Mesendoderm (in vitro differentiated cells): ENCODE measurements around the gene ATP6V0D1.
"Not testable (repeated sequence)": the region's sequence is repeated elsewhere in the genome, so short reads cannot be mapped to it uniquely, and the experiment has no call there.

Experiments used
- DNase-seq: peaks from one replicate; pipeline ENCODE4 v3.0.0; 2013
- H2AK5ac ChIP-seq: 2 replicates; pipeline ENCODE4 v1.6.1; 2013; ENCODE audit warnings: low read length, inconsistent platforms
- H2BK120ac ChIP-seq: 2 replicates; pipeline ENCODE4 v1.6.1; 2013; ENCODE audit warnings: low read depth, mild to moderate bottlenecking, low read length, moderate library complexity, mixed read lengths
- H2BK15ac ChIP-seq: replicated peaks from 2 replicates; pipeline ENCODE4 v1.6.1; 2013; ENCODE audit warnings: low read depth, mild to moderate bottlenecking, moderate library complexity
- H2BK5ac ChIP-seq: 2 replicates; pipeline ENCODE4 v1.6.1; 2013; ENCODE audit warnings: low read length, inconsistent platforms
- H3K18ac ChIP-seq: 2 replicates; pipeline ENCODE4 v1.6.1; 2013; ENCODE audit warnings: mild to moderate bottlenecking, low read length, mixed read lengths
- H3K23ac ChIP-seq: one replicate; pipeline ENCODE4 v1.6.1; 2013; ENCODE audit warnings: low read length
- H3K27ac ChIP-seq: 2 replicates; pipeline ENCODE4 v1.5.1; 2013; ENCODE audit warnings: low read depth, mild to moderate bottlenecking, inconsistent platforms, low read length, moderate library complexity
- H3K27me3 ChIP-seq: 2 replicates; pipeline ENCODE4 v1.6.1; 2013; ENCODE audit warnings: low read length, control low read depth, mild to moderate bottlenecking, inconsistent platforms; ENCODE audit not compliant: insufficient read depth, poor library complexity
- H3K36me3 ChIP-seq: 2 replicates; pipeline ENCODE4 v1.6.1; 2013; ENCODE audit warnings: low read length, inconsistent platforms; ENCODE audit not compliant: control insufficient read depth, insufficient read depth
- H3K4ac ChIP-seq: one replicate; pipeline ENCODE4 v1.6.1; 2013; ENCODE audit warnings: low read depth, mild to moderate bottlenecking, low read length, moderate library complexity
- H3K4me1 ChIP-seq: 2 replicates; pipeline ENCODE4 v1.6.1; 2013; ENCODE audit warnings: low read depth, low read length, inconsistent platforms; ENCODE audit not compliant: control insufficient read depth
- H3K4me2 ChIP-seq: 2 replicates; pipeline ENCODE4 v1.6.1; 2013; ENCODE audit warnings: low read length
- H3K4me3 ChIP-seq: 2 replicates; pipeline ENCODE4 v1.5.1; 2013; ENCODE audit warnings: mild to moderate bottlenecking, low read length
- H3K56ac ChIP-seq: one replicate; pipeline ENCODE4 v1.6.1; 2013; ENCODE audit warnings: low read length
- H3K79me1 ChIP-seq: 2 replicates; pipeline ENCODE4 v1.6.1; 2013; ENCODE audit warnings: low read length, inconsistent platforms
- H3K79me2 ChIP-seq: 2 replicates; pipeline ENCODE4 v1.6.1; 2013; ENCODE audit warnings: mild to moderate bottlenecking, low read length; ENCODE audit not compliant: control insufficient read depth, insufficient read depth
- H3K9ac ChIP-seq: 2 replicates; pipeline ENCODE4 v1.6.1; 2013; ENCODE audit warnings: low read length, inconsistent platforms
- H4K5ac ChIP-seq: one replicate; pipeline ENCODE4 v1.6.1; 2013; ENCODE audit warnings: low read length
- H4K8ac ChIP-seq: one replicate; pipeline ENCODE4 v1.6.1; 2013; ENCODE audit warnings: low read depth, mild to moderate bottlenecking, control low read depth, low read length, moderate library complexity
- WGBS: extraction: QIAGEN DNeasy Blood & Tissue Kit; methylation state at CpG from one replicate; pipeline ENCODE4 v1.1.7; 2013; ENCODE audit warnings: low lambda C conversion rate, missing lambda C conversion rate; ENCODE audit not compliant: insufficient coverage; ENCODE audit errors: extremely low coverage; 5-methylcytosine and 5-hydroxymethylcytosine counted together

ATP6V0D1 gene

DNA sequence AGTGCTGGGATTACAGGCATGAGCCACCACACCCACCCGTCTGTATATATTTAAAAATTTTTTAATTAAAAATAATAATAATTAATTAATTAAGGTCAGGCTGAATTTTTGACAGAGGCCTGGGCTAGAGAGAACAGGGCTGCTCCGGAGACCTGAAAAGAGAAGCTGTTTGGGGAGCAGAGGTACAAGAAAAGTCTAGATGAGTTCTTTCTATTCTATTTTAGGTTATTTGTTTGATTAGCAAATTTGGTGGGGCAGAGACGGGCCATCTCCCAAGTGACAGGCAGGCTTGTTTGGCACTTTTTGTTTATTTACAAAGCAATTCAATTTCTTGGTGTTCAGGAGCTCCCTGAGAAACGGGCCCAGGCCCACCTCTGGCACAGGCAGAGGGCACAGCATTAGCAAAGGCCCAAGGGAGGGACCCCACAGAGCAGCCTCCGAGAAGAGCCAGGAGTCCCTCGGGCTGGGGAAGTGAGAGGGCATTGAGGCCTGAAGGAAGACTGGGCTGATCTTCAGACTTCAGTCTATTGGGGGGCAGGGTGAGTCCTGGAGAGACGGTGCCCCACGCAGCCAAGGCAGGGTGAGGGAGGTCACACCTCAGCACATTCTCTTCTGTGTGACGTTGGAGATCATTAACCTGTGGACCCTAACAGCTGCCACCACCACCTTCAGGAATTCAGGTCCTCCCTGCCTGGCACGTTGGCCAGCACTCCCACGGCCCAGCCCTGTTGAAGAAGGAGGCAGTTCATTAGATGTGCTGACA is 36.9 kb upstream of the ATP6V0D1 start:
- H3K56ac ChIP-seq = peak overlapping the region; percentile 7

DNA sequence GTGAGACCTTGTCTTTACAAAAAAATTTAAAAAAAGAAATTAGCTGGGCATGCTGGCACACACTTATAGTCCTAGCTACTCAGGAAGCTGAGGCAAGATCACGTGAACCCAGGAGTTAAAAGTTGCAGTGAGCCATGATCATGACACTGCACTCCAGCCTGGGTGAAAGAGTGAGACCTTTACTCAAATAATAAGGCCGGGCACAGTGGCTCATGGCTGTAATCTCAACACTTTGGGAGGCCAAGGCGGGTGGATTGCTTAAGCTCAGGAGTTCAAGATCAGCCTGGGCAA is 36.1 kb upstream of the ATP6V0D1 start:
- H3K4me2 ChIP-seq = no peak overlapping the region
- H3K4me3 ChIP-seq = no peak overlapping the region
- H2BK120ac ChIP-seq = no peak overlapping the region
- no peak overlapping the region for H2BK5ac ChIP-seq
- H2AK5ac ChIP-seq = no peak overlapping the region
- H3K36me3 ChIP-seq = no peaks in the 10 kb centered on the region
- H3K56ac ChIP-seq = no peak overlapping the region
- no peaks in the 10 kb centered on the region for H3K27me3 ChIP-seq
- no CpG with 5 or more reads among the region's 3 CpGs for WGBS
- no peaks in the 10 kb centered on the region for H3K79me1 ChIP-seq
- H3K4me1 ChIP-seq = no peaks in the 10 kb centered on the region
- H3K18ac ChIP-seq = no peak overlapping the region
- H3K27ac ChIP-seq = no peak overlapping the region
- H3K4ac ChIP-seq = no peak overlapping the region
- DNase-seq = no peak
- H3K9ac ChIP-seq = no peak overlapping the region
- H3K23ac ChIP-seq = no peak overlapping the region
- no peak overlapping the region for H4K5ac ChIP-seq
- no peak overlapping the region for H2BK15ac ChIP-seq
- no peaks in the 10 kb centered on the region for H3K79me2 ChIP-seq
- H4K8ac ChIP-seq = no peak overlapping the region

More for the DNA sequence above, 36.9 kb upstream of the ATP6V0D1 start:
- Histone ChIP-seq H3K9ac (no peak overlapping the region), H3K4me3 (no peak overlapping the region), H3K36me3 (no peaks in the 10 kb centered on the region), H2BK15ac (no peak overlapping the region), H4K8ac (no peak overlapping the region), H3K79me1 (no peaks in the 10 kb centered on the region), H2BK120ac (no peak overlapping the region), H3K18ac (no peak overlapping the region), H3K4me1 (no peaks in the 10 kb centered on the region), H2BK5ac (no peak overlapping the region), H2AK5ac (no peak overlapping the region), H3K4me2 (no peak overlapping the region), H3K4ac (no peak overlapping the region), H3K23ac (no peak overlapping the region), H3K27ac (no peak overlapping the region), H4K5ac (no peak overlapping the region), H3K27me3 (no peaks in the 10 kb centered on the region), H3K79me2 (no peaks in the 10 kb centered on the region)
- no peak for DNase-seq
- WGBS = no CpG with 5 or more reads among the region's 11 CpGs

DNA sequence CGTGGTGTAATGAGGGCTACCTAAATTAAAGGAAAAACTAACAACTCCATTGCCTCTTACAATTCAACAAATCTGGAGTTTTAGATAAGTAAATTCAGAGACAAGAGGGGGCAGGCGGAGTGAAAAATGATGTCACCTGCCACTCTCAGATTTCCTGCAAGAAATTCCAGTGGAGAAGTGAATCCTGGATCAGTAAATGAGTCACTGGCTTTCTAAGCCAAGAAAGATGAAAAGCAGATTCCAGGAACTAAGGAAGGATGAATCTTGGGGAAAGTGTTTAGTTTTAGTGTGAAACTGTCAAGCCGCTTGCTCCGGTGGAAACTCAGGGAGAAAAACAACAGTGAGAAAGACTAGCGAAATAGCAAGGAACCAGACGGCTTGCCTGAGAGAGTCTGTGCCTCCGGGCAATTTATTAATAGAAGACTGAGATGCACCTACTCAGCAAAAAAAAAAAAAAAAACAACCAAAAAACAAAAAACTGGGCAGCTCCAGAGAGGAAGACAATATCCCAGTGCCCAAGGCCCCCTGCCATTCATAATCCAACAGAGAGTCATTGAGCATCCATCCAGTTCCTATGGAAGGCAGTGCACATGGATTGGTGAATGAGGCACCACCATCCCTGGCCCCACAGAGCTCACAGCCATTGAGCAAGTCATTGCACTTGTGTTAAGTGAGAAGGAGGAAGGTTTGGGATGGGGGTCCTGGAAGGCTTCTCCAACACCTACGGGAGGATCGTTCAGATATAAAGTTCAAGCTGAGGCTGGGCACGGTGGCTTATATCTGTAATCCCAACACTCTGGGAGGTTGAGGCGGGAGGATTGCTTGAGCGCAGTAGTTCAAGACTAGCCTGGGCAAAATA is 35.6 kb upstream of the ATP6V0D1 start:
- no peak overlapping the region for H3K9ac ChIP-seq
- H2BK120ac ChIP-seq = no peak overlapping the region
- H3K18ac ChIP-seq = no peak overlapping the region
- no peak overlapping the region for H2BK15ac ChIP-seq
- H2BK5ac ChIP-seq = no peak overlapping the region
- no peak overlapping the region for H3K27ac ChIP-seq
- H3K27me3 ChIP-seq = no peaks in the 10 kb centered on the region
- H3K79me1 ChIP-seq = no peaks in the 10 kb centered on the region
- no peak overlapping the region for H3K4me2 ChIP-seq
- no peaks in the 10 kb centered on the region for H3K36me3 ChIP-seq
- H3K4me1 ChIP-seq = no peaks in the 10 kb centered on the region
- no peak overlapping the region for H3K23ac ChIP-seq
- no peak overlapping the region for H3K4ac ChIP-seq
- no peak overlapping the region for H4K8ac ChIP-seq
- whole genome bisulfite sequencing = no CpG with 5 or more reads among the region's 12 CpGs
- no peak overlapping the region for H4K5ac ChIP-seq
- H3K56ac ChIP-seq = no peak overlapping the region
- no peaks in the 10 kb centered on the region for H3K79me2 ChIP-seq
- H3K4me3 ChIP-seq = no peak overlapping the region
- no peak overlapping the region for H2AK5ac ChIP-seq
- no peak for DNase-seq

DNA sequence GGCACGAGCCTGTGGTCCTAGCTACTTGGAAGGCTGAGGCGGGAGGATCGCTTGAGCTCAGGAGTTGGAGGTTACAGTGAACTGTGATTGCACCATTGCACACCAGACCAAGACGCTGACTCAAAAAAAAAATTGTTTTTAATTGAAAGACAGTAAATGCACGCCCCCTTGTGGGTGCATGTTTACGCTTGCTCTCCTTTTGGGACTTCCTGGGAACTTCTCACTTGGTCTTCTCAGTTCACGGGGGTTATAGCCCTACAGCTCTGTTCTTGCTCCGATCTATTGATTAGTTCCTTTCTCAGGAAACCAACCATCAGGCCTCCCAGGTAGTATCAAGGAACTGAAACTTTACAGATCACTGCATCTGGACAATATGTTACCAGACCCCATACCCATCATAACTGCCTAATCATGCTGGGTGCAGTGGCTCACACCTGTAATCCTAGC is 33.4 kb upstream of the ATP6V0D1 start:
- Histone ChIP-seq H3K4me2 (no peak overlapping the region), H2AK5ac (no peak overlapping the region), H3K56ac (no peak overlapping the region), H3K9ac (no peak overlapping the region), H2BK5ac (no peak overlapping the region), H3K79me2 (no peaks in the 10 kb centered on the region), H4K8ac (no peak overlapping the region), H3K27me3 (no peaks in the 10 kb centered on the region), H3K36me3 (no peaks in the 10 kb centered on the region), H2BK120ac (no peak overlapping the region), H3K4me3 (no peak overlapping the region), H3K18ac (no peak overlapping the region), H3K27ac (no peak overlapping the region), H2BK15ac (no peak overlapping the region), H4K5ac (no peak overlapping the region), H3K4ac (no peak overlapping the region), H3K79me1 (no peaks in the 10 kb centered on the region), H3K23ac (no peak overlapping the region), H3K4me1 (no peaks in the 10 kb centered on the region)
- peak; percentile 81 for DNase-seq
- WGBS = no CpG with 5 or more reads among the region's 8 CpGs

DNA sequence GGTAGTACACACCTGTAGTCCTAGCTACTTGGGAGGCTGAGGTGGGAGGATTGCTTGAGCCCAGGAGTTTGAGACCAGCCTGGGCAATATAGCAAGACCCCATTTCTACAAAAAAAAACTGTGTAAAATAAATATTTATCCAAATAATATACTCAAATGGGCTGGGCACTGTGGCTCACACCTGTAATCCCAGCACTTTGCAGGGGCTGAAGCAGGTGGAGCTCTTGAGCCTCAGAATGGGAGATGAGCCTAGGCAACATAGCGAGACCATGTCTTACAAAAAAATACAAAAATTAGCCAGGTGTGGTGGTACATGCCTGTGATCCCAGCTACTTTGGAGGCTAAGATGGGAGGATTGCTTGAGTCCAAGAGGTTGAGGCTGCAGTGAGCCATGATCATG is 32.9 kb upstream of the ATP6V0D1 start:
- not testable (repeated sequence) for H3K56ac ChIP-seq, H3K9ac ChIP-seq

More for the DNA sequence above, 32.9 kb upstream of the ATP6V0D1 start:
- not testable (repeated sequence) for H3K4me1 ChIP-seq, H3K36me3 ChIP-seq, H4K5ac ChIP-seq, H4K8ac ChIP-seq, H3K4me3 ChIP-seq, H2BK5ac ChIP-seq, H3K23ac ChIP-seq, DNase-seq, H3K18ac ChIP-seq, H3K4me2 ChIP-seq, H2BK15ac ChIP-seq, H3K4ac ChIP-seq, H3K27ac ChIP-seq, H2AK5ac ChIP-seq, H3K79me2 ChIP-seq, H3K27me3 ChIP-seq, H3K79me1 ChIP-seq, H2BK120ac ChIP-seq
- WGBS = no CpG with 5 or more reads among the region's 1 CpG
